ENCODE data around the gene ARHGEF40. TPM values are rescaled to one million over a fixed set of nuclear protein-coding genes. Genes with fewer than 3 reads are reported as not detected.

Gene ARHGEF40
- total and polyA plus RNA-seq, 2 experiments from 2014 or later, result 22.4 to 56.6 TPM

DNA sequence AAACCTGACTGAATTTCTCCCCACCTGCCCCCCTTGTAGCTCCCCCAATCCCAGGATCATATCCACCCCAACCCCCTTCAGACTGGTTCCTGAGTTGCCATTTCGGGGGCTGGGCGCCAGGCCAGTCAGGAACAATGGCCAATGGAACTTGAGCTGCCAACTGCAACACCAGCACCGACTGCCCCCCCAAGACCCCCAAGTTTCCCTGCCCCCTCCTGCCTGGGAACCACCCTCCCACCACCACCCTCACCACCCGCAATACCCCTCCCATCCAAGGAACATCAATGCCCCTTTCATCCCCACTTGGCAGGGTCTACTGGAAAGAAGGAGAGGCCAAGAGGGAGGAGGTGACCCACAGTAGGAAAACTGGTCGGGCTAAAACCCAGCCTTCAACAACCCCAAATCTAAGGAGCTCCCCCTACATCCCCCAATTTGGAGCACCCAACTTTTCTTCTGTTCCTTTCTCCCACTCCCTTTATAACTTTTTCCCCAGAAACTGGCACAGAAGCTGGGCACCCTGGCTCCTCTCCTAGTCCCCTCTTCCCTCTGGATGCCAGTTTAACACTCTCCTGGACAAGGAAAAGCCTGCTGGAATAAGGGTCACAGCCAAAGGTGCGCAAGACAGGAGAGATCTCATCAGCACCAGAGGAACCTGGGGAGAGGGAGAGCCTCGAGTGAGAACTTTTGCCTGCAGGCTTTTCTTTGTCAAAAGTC lies 43.7 kb upstream of the ARHGEF40 start:
- Histone ChIP-seq H3K79me2 (ENCODE audit: insufficient read depth) (no peaks in the 10 kb centered on the region), H3K9ac (no peak overlapping the region), H4K20me1 (ENCODE audit: insufficient read depth) (no peaks in the 10 kb centered on the region), H3F3A (ENCODE audit: insufficient read depth) (no peaks in the 10 kb centered on the region), H3K9me2 (ENCODE audit: insufficient read depth) (no peaks in the 10 kb centered on the region), H3K4me1 (ENCODE audit: insufficient read depth) (no peaks in the 10 kb centered on the region), H3K4me3 (no peak overlapping the region), H3K27me3 (replicated peaks; ENCODE audit: insufficient read depth) (peaks cover 32% of the 10 kb centered on the region), H3K36me3 (ENCODE audit: low read depth) (no peaks in the 10 kb centered on the region), H3K27ac (no peak overlapping the region), H2AFZ (no peak overlapping the region), H3K9me3 (ENCODE audit: low read depth) (no peaks in the 10 kb centered on the region), H3K4me2 (ENCODE audit: unreplicated experiment) (no peak overlapping the region)
- in situ Hi-C loops (cut with MboI), result no loop called here
- 74 to 76% methylated on average over 4 to 7 of the region's 7 CpGs for WGBS, 2 experiments (ENCODE audit: low coverage in 1 of 2, low lambda C conversion rate in 2 of 2, missing lambda C conversion rate in 2 of 2)
- TF ChIP-seq EZH2phosphoT487 (IDR thresholded peaks at IDR 0.05; ENCODE audit: insufficient read depth, low read depth), result no peak
- no peak for TF ChIP-seq EZH2 (IDR thresholded peaks at IDR 0.05; ENCODE audit: insufficient read depth, poor library complexity, severe bottlenecking)
- DNase-seq, result no peak

GRCh38 chr14:21026988-21027315 lies 43.2 kb upstream of the ARHGEF40 start:
- no peaks in the 10 kb centered on the region for H3F3A ChIP-seq (ENCODE audit: insufficient read depth)
- no peak overlapping the region for H3K4me2 ChIP-seq (ENCODE audit: unreplicated experiment)
- TF ChIP-seq EZH2 (IDR thresholded peaks at IDR 0.05; ENCODE audit: insufficient read depth, poor library complexity, severe bottlenecking), result no peak
- WGBS, 2 experiments (ENCODE audit: low coverage in 1 of 2, low lambda C conversion rate in 2 of 2, missing lambda C conversion rate in 2 of 2), result 76 to 77% methylated on average over 3 of the region's 3 CpGs
- no peak overlapping the region for H3K4me3 ChIP-seq
- no peak overlapping the region for H3K27ac ChIP-seq
- no peaks in the 10 kb centered on the region for H3K9me3 ChIP-seq (ENCODE audit: low read depth)
- no peaks in the 10 kb centered on the region for H3K9me2 ChIP-seq (ENCODE audit: insufficient read depth)
- no peaks in the 10 kb centered on the region for H3K4me1 ChIP-seq (ENCODE audit: insufficient read depth)
- no peaks in the 10 kb centered on the region for H3K36me3 ChIP-seq (ENCODE audit: low read depth)
- no peak overlapping the region for H2AFZ ChIP-seq
- no peaks in the 10 kb centered on the region for H3K79me2 ChIP-seq (ENCODE audit: insufficient read depth)
- H3K27me3 ChIP-seq (replicated peaks; ENCODE audit: insufficient read depth), result peaks cover 32% of the 10 kb centered on the region
- H3K9ac ChIP-seq, result no peak overlapping the region
- H4K20me1 ChIP-seq (ENCODE audit: insufficient read depth), result no peaks in the 10 kb centered on the region
- in situ Hi-C loops (cut with MboI), result no loop called here
- no peak for DNase-seq

DNA sequence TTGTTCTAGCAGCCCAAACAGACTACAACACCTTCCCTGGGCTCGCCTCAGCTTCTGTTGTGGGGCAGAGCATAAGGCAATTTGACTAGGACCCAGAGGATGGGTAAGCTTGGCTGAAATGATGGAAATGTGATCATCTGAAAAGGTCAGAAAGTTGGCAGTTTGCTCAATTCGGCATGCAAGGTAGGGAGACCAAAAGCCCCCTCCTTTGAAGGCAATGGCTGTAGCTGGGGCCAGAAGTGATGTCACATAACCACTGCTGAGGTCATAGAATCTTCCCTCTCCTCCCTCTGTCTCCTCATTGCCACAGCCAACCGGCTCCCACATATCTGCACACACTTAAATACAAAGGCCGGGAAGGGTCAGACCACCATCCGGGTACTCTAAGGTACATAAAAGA lies 40.2 kb upstream of the ARHGEF40 start, which contains the start of gene TPPP2:
TSS of gene TPPP2 (plus strand) at position 301 of the 400 bp plus-strand sequence. CDS start 365 bp downstream, outside the sequence.
- TF ChIP-seq EZH2 (IDR thresholded peaks at IDR 0.05; ENCODE audit: insufficient read depth, poor library complexity, severe bottlenecking) (no peak), EZH2phosphoT487 (IDR thresholded peaks at IDR 0.05; ENCODE audit: insufficient read depth, low read depth) (no peak)
- Histone ChIP-seq H3K27ac (no peak within 1 kb of the TSS), H3K79me2 (ENCODE audit: insufficient read depth) (no peaks in the 10 kb centered on the region), H3K9ac (no peak within 1 kb of the TSS), H3K27me3 (replicated peaks; ENCODE audit: insufficient read depth) (peaks cover 4% of the 10 kb centered on the region; the same call in 1 of the 2 replicates), H2AFZ (no peak within 1 kb of the TSS), H3K4me3 (no peak within 1 kb of the TSS), H3F3A (ENCODE audit: insufficient read depth) (no peaks in the 10 kb centered on the region), H3K4me2 (ENCODE audit: unreplicated experiment) (no peak within 1 kb of the TSS), H4K20me1 (ENCODE audit: insufficient read depth) (no peaks in the 10 kb centered on the region), H3K9me3 (ENCODE audit: low read depth) (no peaks in the 10 kb centered on the region), H3K9me2 (ENCODE audit: insufficient read depth) (no peaks in the 10 kb centered on the region), H3K4me1 (ENCODE audit: insufficient read depth) (no peaks in the 10 kb centered on the region), H3K36me3 (ENCODE audit: low read depth) (no peaks in the 10 kb centered on the region)
- in situ Hi-C loops (cut with MboI), result no loop called here
- 61 to 75% methylated on average over 5 of the region's 5 CpGs for WGBS, 2 experiments (ENCODE audit: low coverage in 1 of 2, low lambda C conversion rate in 2 of 2, missing lambda C conversion rate in 2 of 2)
- DNase-seq, result no peak

DNA sequence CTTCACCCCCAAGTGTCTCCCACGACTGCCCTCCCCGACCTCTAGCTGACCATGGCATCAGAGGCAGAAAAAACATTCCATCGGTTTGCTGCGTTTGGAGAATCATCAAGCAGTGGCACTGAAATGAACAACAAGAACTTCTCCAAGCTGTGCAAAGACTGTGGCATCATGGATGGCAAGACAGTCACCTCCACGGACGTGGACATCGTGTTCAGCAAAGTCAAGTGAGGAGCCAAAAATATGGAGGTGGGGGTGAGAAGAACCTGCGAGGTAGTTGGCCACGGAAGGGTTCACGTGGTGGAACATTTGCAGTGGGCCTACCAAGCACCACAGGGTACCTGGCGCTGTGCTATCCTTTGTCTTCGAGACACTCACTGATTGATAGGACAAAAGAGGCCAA lies 39.6 kb upstream of the ARHGEF40 start:
- no peaks in the 10 kb centered on the region for H3K79me2 ChIP-seq (ENCODE audit: insufficient read depth)
- H3K27ac ChIP-seq, result no peak overlapping the region
- TF ChIP-seq EZH2phosphoT487 (IDR thresholded peaks at IDR 0.05; ENCODE audit: insufficient read depth, low read depth) (no peak), EZH2 (IDR thresholded peaks at IDR 0.05; ENCODE audit: insufficient read depth, poor library complexity, severe bottlenecking) (no peak)
- H3K36me3 ChIP-seq (ENCODE audit: low read depth), result no peaks in the 10 kb centered on the region
- no peaks in the 10 kb centered on the region for H3K4me1 ChIP-seq (ENCODE audit: insufficient read depth)
- no peak overlapping the region for H3K4me3 ChIP-seq
- H3K9me2 ChIP-seq (ENCODE audit: insufficient read depth), result no peaks in the 10 kb centered on the region
- no peaks in the 10 kb centered on the region for H4K20me1 ChIP-seq (ENCODE audit: insufficient read depth)
- H2AFZ ChIP-seq, result no peak overlapping the region
- no peak overlapping the region for H3K4me2 ChIP-seq (ENCODE audit: unreplicated experiment)
- WGBS, 2 experiments (ENCODE audit: low coverage in 1 of 2, low lambda C conversion rate in 2 of 2, missing lambda C conversion rate in 2 of 2), result 68 to 69% methylated on average over 12 of the region's 12 CpGs
- no peaks in the 10 kb centered on the region for H3F3A ChIP-seq (ENCODE audit: insufficient read depth)
- in situ Hi-C loops (cut with MboI), result no loop called here
- DNase-seq, result no peak
- H3K9me3 ChIP-seq (ENCODE audit: low read depth), result no peaks in the 10 kb centered on the region
- H3K9ac ChIP-seq, result no peak overlapping the region
- H3K27me3 ChIP-seq (replicated peaks; ENCODE audit: insufficient read depth), result peaks cover 4% of the 10 kb centered on the region; the same call in 1 of the 2 replicates

All from GM23248 (cell line).